HCT116 (cell line): ENCODE results near the gene SUPT6H. TPM values are rescaled to one million over a fixed set of nuclear protein-coding genes. Genes with fewer than 3 reads are reported as not detected.

Source experiments
- ATAC-seq: fragments of 200-7000 bp; cut with Tn5 transposase; 2 replicates; pipeline ENCODE4 v1.9.1; 2020; ENCODE audit warnings: mild to moderate bottlenecking, moderate library complexity
- BruUV-seq: library from RNA; stranded (reverse); fragments of 400-500 nt; replicated peaks from 2 replicates; lab custom pipeline; 2021; lab: Mats Ljungman, UMichigan
- CTCF ChIA-PET: fragments of 300-600 bp; sonication (Branson Sonifier 250); formaldehyde crosslinking; loops from one replicate; lab custom pipeline; 2021; ENCODE audit warnings: antibody characterized with exemption; lab: Charles Lee
- POLR2A ChIA-PET: fragments of 300-600, 350-600 bp; sonication (Branson Sonifier 250); formaldehyde crosslinking; loops from one replicate; lab custom pipeline; 2021; ENCODE audit warnings: antibody characterized with exemption; lab: Charles Lee
- RAD21 ChIA-PET, 2 experiments: fragments of 300-600 bp; sonication (Branson Sonifier 250); formaldehyde crosslinking; loops; one replicate each; lab custom pipeline; 2023; ENCODE audit warnings: low total read pairs in 2 of 2; ENCODE audit not compliant: uncharacterized antibody in 2 of 2, unreplicated experiment in 2 of 2, low non-redundant PET in 1 of 2; lab: Charles Lee
- DNase-seq: peaks from one replicate; pipeline ENCODE4 v3.0.0-alpha.2; 2010; ENCODE audit warnings: low read depth, low spot score
- H2AFZ ChIP-seq: fragments of 200-600 bp; shearing (Covaris generic), sonication (generic); 2 replicates; pipeline ENCODE4 v1.6.1; 2017; ENCODE audit warnings: low read depth, mixed run types, mixed read lengths, antibody characterized with exemption, low read length; ENCODE audit not compliant: poor library complexity, severe bottlenecking
- H3K27ac ChIP-seq: 2 replicates; pipeline ENCODE4 v1.5.1; 2012; ENCODE audit warnings: low read depth, low read length
- H3K27me3 ChIP-seq: fragments of 200-600 bp; sonication (generic); 2 replicates; pipeline ENCODE4 v1.6.1; 2016; ENCODE audit warnings: mixed run types, low read length, mixed read lengths; ENCODE audit not compliant: insufficient read depth
- H3K36me3 ChIP-seq, 2 experiments: fragments of 200-500 bp in 1 of 2; fragments of 200-600 bp in 1 of 2; sonication (Bioruptor generic) in 1 of 2; sonication (generic) in 1 of 2; 2 replicates each; pipeline versions ENCODE4 v1.5.1 to v1.6.1; 2014 to 2016; ENCODE audit warnings: low read length in 2 of 2, inconsistent platforms in 1 of 2, mixed read lengths in 1 of 2, mixed run types in 1 of 2; ENCODE audit not compliant: insufficient read depth in 2 of 2, control insufficient read depth in 1 of 2
- H3K4me1 ChIP-seq, 2 experiments: fragments of 200-600 bp in 1 of 2; sonication (generic) in 1 of 2; 2 replicates each; pipeline versions ENCODE4 v1.5.1 to v1.6.1; 2012 to 2017; ENCODE audit warnings: low read length in 2 of 2, inconsistent platforms in 1 of 2, mild to moderate bottlenecking in 1 of 2, mixed read lengths in 1 of 2, mixed run types in 1 of 2, moderate library complexity in 1 of 2; ENCODE audit not compliant: insufficient read depth in 2 of 2, control insufficient read depth in 1 of 2
- H3K4me2 ChIP-seq: fragments of 200-600 bp; sonication (generic); 2 replicates; pipeline ENCODE4 v1.6.1; 2017; ENCODE audit warnings: mixed run types, low read length, mixed read lengths
- H3K4me3 ChIP-seq, 2 experiments: fragments of 200-600 bp in 1 of 2; sonication (generic) in 1 of 2; replicated peaks in 1 of 2; 2 replicates each; pipeline ENCODE4 v1.5.1; 2011 to 2016; ENCODE audit warnings: low read length in 2 of 2, control low read depth in 1 of 2, low read depth in 1 of 2, mild to moderate bottlenecking in 1 of 2, mixed read lengths in 1 of 2, mixed run types in 1 of 2
- H3K79me2 ChIP-seq: fragments of 200-600 bp; sonication (generic); 2 replicates; pipeline ENCODE4 v1.6.1; 2017; ENCODE audit warnings: mild to moderate bottlenecking, mixed run types, low read length, moderate library complexity, mixed read lengths; ENCODE audit not compliant: insufficient read depth
- H3K9ac ChIP-seq: fragments of 200-600 bp; sonication (generic); 2 replicates; pipeline ENCODE4 v1.6.1; 2016; ENCODE audit warnings: low read length, mixed read lengths
- H3K9me2 ChIP-seq: fragments of 200-600 bp; sonication (generic), shearing (Covaris generic); 2 replicates; pipeline ENCODE4 v1.6.1; 2017; ENCODE audit warnings: mixed run types, mild to moderate bottlenecking, moderate library complexity; ENCODE audit not compliant: insufficient read depth
- H3K9me3 ChIP-seq, 2 experiments: fragments of 200-500 bp in 1 of 2; fragments of 200-600 bp in 1 of 2; sonication (Bioruptor generic) in 1 of 2; sonication (generic) in 1 of 2; 2 replicates each; pipeline ENCODE4 v1.6.1; 2014 to 2017; ENCODE audit warnings: low read length in 2 of 2, mixed read lengths in 2 of 2, inconsistent platforms in 1 of 2, low read depth in 1 of 2, mild to moderate bottlenecking in 1 of 2, mixed run types in 1 of 2, moderate library complexity in 1 of 2; ENCODE audit not compliant: control insufficient read depth in 1 of 2, insufficient read depth in 1 of 2
- H4K20me1 ChIP-seq: fragments of 200-600 bp; sonication (generic), shearing (Covaris generic); 2 replicates; pipeline ENCODE4 v1.6.1; 2017; ENCODE audit warnings: mixed run types, mild to moderate bottlenecking, moderate library complexity; ENCODE audit not compliant: insufficient read depth
- ATF3 ChIP-seq: IDR thresholded peaks from 2 replicates; pipeline ENCODE4 v1.6.1; 2012
- CBX3 ChIP-seq: IDR thresholded peaks from 2 replicates; pipeline ENCODE4 v1.6.1; 2012; ENCODE audit warnings: low read depth
- CEBPB ChIP-seq: IDR thresholded peaks from 2 replicates; pipeline ENCODE4 v1.6.1; 2012; ENCODE audit warnings: low read depth
- EGR1 ChIP-seq: IDR thresholded peaks from 2 replicates; pipeline ENCODE4 v1.6.1; 2012; ENCODE audit warnings: low read depth
- ELF1 ChIP-seq: IDR thresholded peaks from 2 replicates; pipeline ENCODE4 v1.6.1; 2012; ENCODE audit warnings: low read depth, borderline replicate concordance
- EZH2 ChIP-seq: fragments of 200-600 bp; sonication (generic); IDR thresholded peaks from 2 replicates; pipeline ENCODE4 v1.6.1; 2017; ENCODE audit warnings: antibody characterized with exemption, mixed run types
- EZH2phosphoT487 ChIP-seq: fragments of 200-600 bp; IDR thresholded peaks from 2 replicates; pipeline ENCODE4 v1.6.1; 2018; ENCODE audit warnings: antibody characterized with exemption, borderline replicate concordance
- FOSL1 ChIP-seq: IDR thresholded peaks from 2 replicates; pipeline ENCODE4 v1.6.1; 2012; ENCODE audit warnings: low read depth
- JUND ChIP-seq: IDR thresholded peaks from 2 replicates; pipeline ENCODE4 v1.6.1; 2012
- POLR2A ChIP-seq: IDR thresholded peaks from 2 replicates; pipeline ENCODE4 v1.7.0; 2011; ENCODE audit warnings: borderline replicate concordance; ENCODE audit not compliant: insufficient read depth, insufficient read length; ENCODE audit errors: extremely low read depth
- POLR2AphosphoS5 ChIP-seq: IDR thresholded peaks from 2 replicates; pipeline ENCODE4 v1.6.1; 2011; ENCODE audit warnings: mild to moderate bottlenecking, low read depth, low read length, moderate library complexity
- REST ChIP-seq: IDR thresholded peaks from 2 replicates; pipeline ENCODE4 v1.6.1; 2012; ENCODE audit warnings: low read depth
- SIN3A ChIP-seq: IDR thresholded peaks from 2 replicates; pipeline ENCODE4 v1.6.1; 2012; ENCODE audit warnings: low read depth
- SP1 ChIP-seq: IDR thresholded peaks from 2 replicates; pipeline ENCODE4 v1.6.1; 2012; ENCODE audit warnings: low read depth
- SRF ChIP-seq: IDR thresholded peaks from 2 replicates; pipeline ENCODE4 v1.6.1; 2012; ENCODE audit warnings: low read depth
- TCF7L2 ChIP-seq: IDR thresholded peaks from 2 replicates; pipeline ENCODE4 v1.7.0; 2011; ENCODE audit warnings: borderline replicate concordance, inconsistent platforms; ENCODE audit not compliant: insufficient read depth, insufficient read length; ENCODE audit errors: extremely low read depth
- YY1 ChIP-seq: IDR thresholded peaks from 2 replicates; pipeline ENCODE4 v1.6.1; 2011; ENCODE audit warnings: low read length, low read depth, moderate library complexity, mild to moderate bottlenecking; ENCODE audit not compliant: insufficient replicate concordance; ENCODE audit errors: extremely low read depth
- ZFX ChIP-seq: fragments of 450-650 bp; IDR thresholded peaks from 2 replicates; pipeline ENCODE4 v1.6.1; 2017
- ZNF274 ChIP-seq: fragments of 200-500 bp; sonication (Bioruptor generic); IDR thresholded peaks from 2 replicates; pipeline ENCODE4 v1.6.1; 2014; ENCODE audit warnings: mild to moderate bottlenecking, low read depth, low read length, inconsistent platforms
- intact Hi-C: fragments of 100-400 bp; cut with micrococcal nuclease; formaldehyde crosslinking; loops from 2 replicates; pipeline ENCODE4 v1.10.0; 2022
- total RNA-seq: library from RNA; stranded (reverse); gene quantifications from one replicate; pipeline ENCODE4 v1.2.1, GENCODE V29; 2021; ENCODE audit not compliant: unreplicated experiment
- TF ChIP-seq, protein P1 (sequence below), 3 experiments: fragments of 200-600 bp in 1 of 3; sonication (generic) in 1 of 3; IDR thresholded peaks in 2 of 3; conservative IDR thresholded peaks in 1 of 3; 2 replicates each; pipeline ENCODE4 v1.5.1; 2012 to 2017; ENCODE audit warnings: low read depth in 2 of 3, low read length in 2 of 3, antibody characterized with exemption in 1 of 3, borderline replicate concordance in 1 of 3, control low read depth in 1 of 3, mild to moderate bottlenecking in 1 of 3, mixed read lengths in 1 of 3, mixed run types in 1 of 3, moderate library complexity in 1 of 3; ENCODE audit not compliant: insufficient read depth in 1 of 3
- TF ChIP-seq, protein P2 (sequence below): IDR thresholded peaks from 2 replicates; pipeline ENCODE4 v1.6.1; 2012

The SUPT6H gene
- total RNA-seq, 1 experiment from 2014 or later: 62.1 TPM

- ChIA-PET CTCF (interaction anchor here (0.8 to 5.2 kb wide), 3 partner anchors 23 to 228 kb away, joined by 3 to 207 read pairs (median 61); partner anchors contain the start of gene TRAF4), RAD21 (interaction anchor here in 1 of 2 experiments (1.1 to 2.0 kb wide), 2 partner anchors 227 to 391 kb away, joined by 4 to 9 read pairs; partner anchors contain the start of gene PHF12), POLR2A (interaction anchor here (0.9 to 3.8 kb wide), 8 partner anchors 14 to 228 kb away, joined by 3 to 24 read pairs (median 4); partner anchors contain the start of genes PHF12 and PROCA1)
- Histone ChIP-seq H3K4me3 (peak overlapping the region; percentile 58 to 59), H3K4me1 (peaks cover 42 to 83% of the 10 kb centered on the region in 2 experiments), H3K79me2 (peaks cover 45% of the 10 kb centered on the region), H3K4me2 (peak overlapping the region; percentile 77), H3K9me3 (no peaks in the 10 kb centered on the region), H3K9ac (peak overlapping the region; percentile 90), H3K9me2 (no peaks in the 10 kb centered on the region), H4K20me1 (peaks cover 15% of the 10 kb centered on the region; the same call in 1 of the 2 replicates), H2AFZ (no peak overlapping the region), H3K27ac (peak overlapping the region; percentile 89), H3K27me3 (no peaks in the 10 kb centered on the region), H3K36me3 (peaks cover 22 to 42% of the 10 kb centered on the region in 2 experiments; a peak in 3 of 4 replicates)
- BruUV-seq: TSS peak; percentile 63
- ATAC-seq (peak; percentile 5), DNase-seq (peak; percentile 50)
- intact Hi-C loops: loop anchor here (5.0 kb wide), 1 partner anchor 387 kb away; no protein-coding TSS in a partner anchor
- TF ChIP-seq SRF (no peak), ZFX (no peak), EZH2 (no peak), REST (no peak), ZNF274 (no peak), CBX3 (no peak), POLR2AphosphoS5 (peak; percentile 85), YY1 (no peak), ATF3 (no peak), SIN3A (peak; percentile 56; the same call in 1 of the 2 replicates), POLR2A (no peak), EGR1 (no peak), ELF1 (no peak), EZH2phosphoT487 (no peak), FOSL1 (no peak), TCF7L2 (no peak), CEBPB (no peak), SP1 (no peak; the same call in 1 of the 2 replicates), JUND (0 out of 2 replicates have a peak, but pooled peaks have one; percentile 43)
- TF ChIP-seq, protein P1, sequence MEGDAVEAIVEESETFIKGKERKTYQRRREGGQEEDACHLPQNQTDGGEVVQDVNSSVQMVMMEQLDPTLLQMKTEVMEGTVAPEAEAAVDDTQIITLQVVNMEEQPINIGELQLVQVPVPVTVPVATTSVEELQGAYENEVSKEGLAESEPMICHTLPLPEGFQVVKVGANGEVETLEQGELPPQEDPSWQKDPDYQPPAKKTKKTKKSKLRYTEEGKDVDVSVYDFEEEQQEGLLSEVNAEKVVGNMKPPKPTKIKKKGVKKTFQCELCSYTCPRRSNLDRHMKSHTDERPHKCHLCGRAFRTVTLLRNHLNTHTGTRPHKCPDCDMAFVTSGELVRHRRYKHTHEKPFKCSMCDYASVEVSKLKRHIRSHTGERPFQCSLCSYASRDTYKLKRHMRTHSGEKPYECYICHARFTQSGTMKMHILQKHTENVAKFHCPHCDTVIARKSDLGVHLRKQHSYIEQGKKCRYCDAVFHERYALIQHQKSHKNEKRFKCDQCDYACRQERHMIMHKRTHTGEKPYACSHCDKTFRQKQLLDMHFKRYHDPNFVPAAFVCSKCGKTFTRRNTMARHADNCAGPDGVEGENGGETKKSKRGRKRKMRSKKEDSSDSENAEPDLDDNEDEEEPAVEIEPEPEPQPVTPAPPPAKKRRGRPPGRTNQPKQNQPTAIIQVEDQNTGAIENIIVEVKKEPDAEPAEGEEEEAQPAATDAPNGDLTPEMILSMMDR (IDR thresholded peaks at IDR 0.05 in 2 of 3, conservative IDR thresholded peaks at IDR 0.05 in 1 of 3; ENCODE audit: borderline replicate concordance in 1 of 3, insufficient read depth in 1 of 3, low read depth in 2 of 3, low read length in 2 of 3): peak in 1 of 3 experiments; percentile 15; a peak in 1 of 6 replicates
- TF ChIP-seq, protein P2, sequence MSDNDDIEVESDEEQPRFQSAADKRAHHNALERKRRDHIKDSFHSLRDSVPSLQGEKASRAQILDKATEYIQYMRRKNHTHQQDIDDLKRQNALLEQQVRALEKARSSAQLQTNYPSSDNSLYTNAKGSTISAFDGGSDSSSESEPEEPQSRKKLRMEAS: no peak; the same call in 1 of the 2 replicates
These were observed 63.2 kb downstream of the SUPT6H start for GRCh38 chr17:28725166-28725659.
